Measurements from ENCODE around the gene HPSE2.

DNA sequence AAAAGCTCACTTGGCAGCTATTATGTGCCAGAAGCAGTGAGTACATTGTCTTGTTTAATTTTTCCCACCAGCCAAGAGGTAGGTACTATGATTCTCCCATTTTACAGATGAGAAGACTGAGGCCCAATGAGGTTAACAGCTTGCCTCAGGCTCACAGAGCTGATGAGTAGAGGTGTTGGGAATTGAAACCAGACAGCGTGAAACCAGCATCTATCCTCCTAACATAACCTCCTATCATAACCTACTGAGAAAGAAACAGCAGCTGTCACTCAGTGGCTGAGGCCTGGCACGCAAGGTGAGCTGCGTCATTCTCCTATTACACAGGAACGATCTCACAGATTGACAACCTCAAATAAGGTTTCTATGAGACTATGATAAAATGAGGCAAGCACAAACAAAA lies 826.9 kb downstream of the HPSE2 start:
- no peak for TF ChIP-seq POLR2A (IDR thresholded peaks at IDR 0.05; ENCODE audit: low read depth, low read length)
- no peak for TF ChIP-seq POLR2AphosphoS5 (IDR thresholded peaks at IDR 0.05; ENCODE audit: low read depth, low read length)
